Activated CD8-positive, alpha-beta memory T cell treated with anti-CD3 and anti-CD28 coated beads, Interleukin-2, amount 50 U/mL, for 1 hour (primary cell): Measurements from ENCODE around the gene C19orf38.

Experiments used
- DNase-seq: peaks from one replicate; pipeline ENCODE4 v3.0.0-alpha.2; 2020; ENCODE audit errors: extremely low read depth

C19orf38 gene

GRCh38 chr19:10911579-10912363, 63.6 kb downstream of the C19orf38 start:
- DNase-seq: no peak

- DNase-seq: no peak
Measured at GRCh38 chr19:10912619-10913018, 64.4 kb downstream of the C19orf38 start.

GRCh38 chr19:10913716-10914340, 65.6 kb downstream of the C19orf38 start:
- no peak for DNase-seq

- no peak for DNase-seq
Measured at GRCh38 chr19:10915130-10916091, 67.2 kb downstream of the C19orf38 start.

GRCh38 chr19:10916602-10917001, 68.4 kb downstream of the C19orf38 start:
- DNase-seq: no peak

- no peak for DNase-seq
Measured at GRCh38 chr19:10918359-10918758, 70.1 kb downstream of the C19orf38 start.
